GM12878 (cell line): ENCODE measurements around the gene RPUSD2. TPM values are rescaled to one million over a fixed set of nuclear protein-coding genes. Genes with fewer than 3 reads are reported as not detected.
A peak's percentile ranks its signal among the peaks of the same experiment; 100 is the strongest.

Experiments used
- ATAC-seq: fragments of 200-7000 bp; cut with Tn5 transposase; 3 replicates; pipeline ENCODE4 v1.9.1; 2020; ENCODE audit warnings: mild to moderate bottlenecking, moderate library complexity
- BruUV-seq: library from RNA; stranded (reverse); fragments of 400-500 nt; replicated peaks from 2 replicates; lab custom pipeline; 2021; lab: Mats Ljungman, UMichigan
- CTCF ChIA-PET: fragments of 300-600 bp; sonication (Branson Sonifier 250); formaldehyde crosslinking; extraction: SDS; loops from one replicate; lab custom pipeline; 2021; ENCODE audit warnings: inconsistent platforms; lab: Yijun Ruan, JAX
- POLR2A ChIA-PET: fragments of 350-600 bp; formaldehyde crosslinking; extraction: SDS; loops from one replicate; lab custom pipeline; 2021; ENCODE audit warnings: inconsistent platforms; lab: Charles Lee
- RAD21 ChIA-PET: fragments of 300-600 bp; sonication (Branson Sonifier 250); formaldehyde crosslinking; loops from one replicate; lab custom pipeline; 2023; ENCODE audit warnings: antibody characterized with exemption; ENCODE audit not compliant: unreplicated experiment; lab: Charles Lee
- SMC1A ChIA-PET: fragments of 300-600 bp; sonication (Branson Sonifier 250); formaldehyde crosslinking; loops from one replicate; lab custom pipeline; 2023; ENCODE audit not compliant: unreplicated experiment, uncharacterized antibody; lab: Charles Lee
- DNase-seq: peaks from one replicate; pipeline ENCODE4 v3.0.0-alpha.2; 2011; ENCODE audit warnings: low read depth, low spot score
- FAIRE-seq: peaks from 3 replicates; lab custom pipeline; 2011; peaks lifted over from hg19 to GRCh38; lab: Jason Lieb, UNC
- H2AFZ ChIP-seq: 2 replicates; pipeline ENCODE4 v1.6.0; 2011; ENCODE audit warnings: low read depth, low read length, control low read depth; ENCODE audit not compliant: control insufficient read depth
- H3K27ac ChIP-seq: 2 replicates; pipeline ENCODE4 v1.5.1; 2011; ENCODE audit warnings: control low read depth; ENCODE audit not compliant: control insufficient read depth, insufficient read depth
- H3K27me3 ChIP-seq, 2 experiments: replicated peaks in 1 of 2; 2 replicates each; pipeline versions ENCODE4 v1.6.0 to v1.6.1; 2011; ENCODE audit warnings: low read length in 1 of 2; ENCODE audit not compliant: control insufficient read depth in 2 of 2, insufficient read depth in 2 of 2
- H3K36me3 ChIP-seq, 2 experiments: 2 replicates each; pipeline ENCODE4 v1.5.1; 2011; ENCODE audit warnings: low read length in 1 of 2; ENCODE audit not compliant: control insufficient read depth in 2 of 2, insufficient read depth in 2 of 2
- H3K4me1 ChIP-seq: 2 replicates; pipeline ENCODE4 v1.6.1; 2011; ENCODE audit warnings: mild to moderate bottlenecking, low read length, moderate library complexity, mixed read lengths; ENCODE audit not compliant: control insufficient read depth, insufficient read depth
- H3K4me2 ChIP-seq: 2 replicates; pipeline ENCODE4 v1.6.0; 2011; ENCODE audit warnings: control low read depth; ENCODE audit not compliant: control insufficient read depth, insufficient read depth
- H3K4me3 ChIP-seq: fragments of 200-600 bp; sonication (generic); 2 replicates; pipeline ENCODE4 v1.5.1; 2016
- H3K79me2 ChIP-seq: 2 replicates; pipeline ENCODE4 v1.6.0; 2011; ENCODE audit warnings: low read length; ENCODE audit not compliant: control insufficient read depth, insufficient read depth
- H3K9ac ChIP-seq: 2 replicates; pipeline ENCODE4 v1.8.0; 2011; ENCODE audit warnings: low read length, control low read depth, mixed read lengths; ENCODE audit not compliant: control insufficient read depth, insufficient read depth
- H3K9me3 ChIP-seq: replicated peaks from 3 replicates; pipeline ENCODE4 v1.5.1; 2011; ENCODE audit warnings: mild to moderate bottlenecking, low read length; ENCODE audit not compliant: control insufficient read depth, insufficient read depth
- H4K20me1 ChIP-seq: 2 replicates; pipeline ENCODE4 v1.6.0; 2011; ENCODE audit not compliant: control insufficient read depth, insufficient read depth
- BACH1 ChIP-seq: fragments of 450-650 bp; IDR thresholded peaks from 2 replicates; pipeline ENCODE4 v1.6.1; 2017; ENCODE audit warnings: mild to moderate bottlenecking, borderline replicate concordance
- CREB1 ChIP-seq: IDR thresholded peaks from 2 replicates; pipeline ENCODE4 v1.6.1; 2012; ENCODE audit warnings: low read depth, mild to moderate bottlenecking, inconsistent platforms
- FOS ChIP-seq: IDR thresholded peaks from 3 replicates; pipeline ENCODE4 v1.6.1; 2011; ENCODE audit warnings: borderline replicate concordance; ENCODE audit not compliant: insufficient read length; ENCODE audit errors: extremely low read depth
- MEF2A ChIP-seq: IDR thresholded peaks from 2 replicates; pipeline ENCODE4 v1.6.1; 2011; ENCODE audit warnings: low read depth, mild to moderate bottlenecking, low read length, moderate library complexity; ENCODE audit not compliant: insufficient read depth
- MEF2B ChIP-seq: fragments of 450-650 bp; IDR thresholded peaks from 2 replicates; pipeline ENCODE4 v1.6.1; 2018; ENCODE audit warnings: mild to moderate bottlenecking, moderate library complexity; ENCODE audit not compliant: partially characterized antibody, poor library complexity, severe bottlenecking
- NFXL1 ChIP-seq: fragments of 450-650 bp; IDR thresholded peaks from 2 replicates; pipeline ENCODE4 v1.6.1; 2017; ENCODE audit warnings: antibody characterized with exemption, mild to moderate bottlenecking, borderline replicate concordance
- PAX8 ChIP-seq: fragments of 450-650 bp; IDR thresholded peaks from 2 replicates; pipeline ENCODE4 v1.6.1; 2017; ENCODE audit warnings: mild to moderate bottlenecking, moderate library complexity
- POU2F2 ChIP-seq: IDR thresholded peaks from 3 replicates; pipeline ENCODE4 v1.6.1; 2011; ENCODE audit warnings: low read depth, mild to moderate bottlenecking, low read length, borderline replicate concordance
- SPI1 ChIP-seq: IDR thresholded peaks from 2 replicates; pipeline ENCODE4 v1.6.1; 2011; ENCODE audit warnings: low read depth, mild to moderate bottlenecking, low read length, moderate library complexity, borderline replicate concordance; ENCODE audit not compliant: insufficient read depth
- STAT3 ChIP-seq: IDR thresholded peaks from 2 replicates; pipeline ENCODE4 v1.6.1; 2011; ENCODE audit warnings: low read depth, low read length, improper control_type of control experiment
- TAF1 ChIP-seq: IDR thresholded peaks from 2 replicates; pipeline ENCODE4 v1.6.1; 2011; ENCODE audit warnings: mild to moderate bottlenecking, low read depth, low read length, borderline replicate concordance
- TBL1XR1 ChIP-seq: IDR thresholded peaks from 2 replicates; pipeline ENCODE4 v1.6.1; 2012; ENCODE audit warnings: low read depth, low read length, improper control_type of control experiment
- ZNF207 ChIP-seq: fragments of 450-650 bp; IDR thresholded peaks from 2 replicates; pipeline ENCODE4 v1.6.1; 2014; ENCODE audit warnings: antibody characterized with exemption, mild to moderate bottlenecking, borderline replicate concordance
- ZNF384 ChIP-seq: IDR thresholded peaks from 2 replicates; pipeline ENCODE4 v1.6.1; 2012; ENCODE audit warnings: low read depth, mild to moderate bottlenecking, low read length, improper control_type of control experiment, borderline replicate concordance
- WGBS: methylation state at CpG from one replicate; pipeline ENCODE4 v1.1.6; 2016; ENCODE audit warnings: low lambda C conversion rate; ENCODE audit not compliant: insufficient replicate concordance, insufficient coverage; ENCODE audit errors: missing lambda C conversion rate; 5-methylcytosine and 5-hydroxymethylcytosine counted together
- in situ Hi-C: fragments of 300-500 bp; cut with MboI; formaldehyde crosslinking; loops from 9 replicates; pipeline ENCODE4 v1.14.3; 2018; ENCODE audit warnings: mixed read lengths
- intact Hi-C: fragments of 100-400 bp; cut with micrococcal nuclease; formaldehyde crosslinking; loops from one replicate; pipeline ENCODE4 v1.14.2; 2022; ENCODE audit not compliant: unreplicated experiment
- polyA plus RNA-seq, 11 experiments: library from polyadenylated mRNA; depleted of rRNA in 4 of 11; unstranded in 6 of 11; stranded (reverse) in 5 of 11; fragments of >200 nt; fragmentation: Nextera tagmentation in 4 of 11; fragmentation: Illumina TruSeq in 1 of 11; extraction: Ambion mirVana in 4 of 11; extraction: Trizol in 1 of 11; gene quantifications; 1 replicate in 1 of 11; 2 replicates in 10 of 11; pipeline versions ENCODE4 v1.2.1 to v1.2.3, GENCODE V29; 2011 to 2016; ENCODE audit warnings: inconsistent platforms in 2 of 11, missing spikeins in 2 of 11, low read depth in 1 of 11
- total RNA-seq, 4 experiments: library from RNA; depleted of rRNA in 3 of 4; stranded (reverse); fragments of >200 nt in 3 of 4; fragmentation: Illumina TruSeq in 1 of 4; extraction: Trizol in 1 of 4; gene quantifications; 2 replicates each; pipeline versions ENCODE4 v1.2.1 to v1.2.3, GENCODE V29; 2013 to 2021
- TF ChIP-seq, protein P1 (sequence below): IDR thresholded peaks from 2 replicates; pipeline ENCODE4 v1.6.1; 2011; ENCODE audit warnings: low read depth, low read length, improper control_type of control experiment, borderline replicate concordance
- TF ChIP-seq, protein P2 (sequence below): IDR thresholded peaks from 2 replicates; pipeline ENCODE4 v1.6.1; 2012; ENCODE audit warnings: low read depth, low read length, improper control_type of control experiment
- TF ChIP-seq, protein P3 (sequence below): fragments of 450-650 bp; IDR thresholded peaks from 2 replicates; pipeline ENCODE4 v1.6.1; 2014; ENCODE audit warnings: mild to moderate bottlenecking

RPUSD2 gene
- total and polyA plus RNA-seq, 10 of the 15 experiments (the other 5 are each of a cell fraction or from before 2014, with no cell fraction given), result 4.0 to 33.3 (median 18.5) TPM

DNA sequence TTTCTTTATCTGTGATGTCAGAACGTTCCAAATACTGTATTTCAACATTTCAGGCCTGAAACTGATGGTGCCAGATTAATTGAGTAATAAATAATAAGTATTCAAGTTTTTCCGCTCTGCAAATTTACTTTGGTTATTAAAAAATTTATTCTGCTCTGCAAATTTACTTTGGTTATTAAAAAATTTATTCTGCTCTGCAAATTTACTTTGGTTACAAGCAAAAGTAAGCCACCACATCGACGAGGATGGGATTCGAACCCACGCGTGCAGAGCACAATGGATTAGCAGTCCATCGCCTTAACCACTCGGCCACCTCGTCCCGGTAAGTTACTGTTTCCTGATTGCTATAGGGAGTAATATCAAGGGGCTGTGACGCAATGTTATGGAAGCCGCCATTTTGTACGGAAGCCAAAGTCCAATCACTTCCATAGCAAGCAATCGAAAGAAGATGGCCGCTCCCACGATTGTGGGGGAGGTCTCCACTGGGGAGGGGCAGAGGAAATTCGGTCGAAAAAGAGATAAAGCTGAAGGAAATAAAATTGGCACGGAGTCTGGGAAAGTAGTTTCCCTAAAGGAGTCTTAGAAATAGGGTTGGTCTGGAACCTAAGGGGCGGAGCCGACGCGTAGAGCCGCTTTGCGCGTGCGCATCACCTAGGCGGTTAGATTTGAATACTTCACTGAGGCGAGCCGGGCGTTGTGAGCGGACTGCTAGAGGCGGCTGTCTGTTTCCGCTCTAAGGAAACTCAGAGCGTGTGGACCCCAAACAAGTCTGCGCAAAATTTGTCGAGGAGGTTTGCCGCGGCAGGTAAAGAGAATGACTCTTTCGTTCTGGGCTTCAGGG, 24.7 kb downstream of the RPUSD2 start, which contains the start of gene KNL1:
KNL1 (plus strand) TSS at position 662 of the 841 bp plus-strand sequence. CDS start 8,683 bp downstream, outside the sequence.
- Histone ChIP-seq H3K36me3 (no peaks in the 10 kb centered on the region), H3K9me3 (no peaks in the 10 kb centered on the region), H3K27me3 (no peaks in the 10 kb centered on the region), H3K9ac (peak within 1 kb of the TSS; percentile 93), H3K27ac (peak within 1 kb of the TSS; percentile 98), H3K4me1 (peaks cover 9% of the 10 kb centered on the region; the same call in 1 of the 2 replicates), H3K79me2 (peaks cover 43% of the 10 kb centered on the region), H2AFZ (peak within 1 kb of the TSS; percentile 99), H4K20me1 (no peaks in the 10 kb centered on the region), H3K4me2 (peak within 1 kb of the TSS; percentile 58), H3K4me3 (peak within 1 kb of the TSS; percentile 90)
- peak; percentile 86 for ATAC-seq
- 3% methylated on average over 41 of the region's 41 CpGs for WGBS
- no TSS peak for BruUV-seq
- ChIA-PET POLR2A (interaction anchor here (1.0 to 1.5 kb wide), 7 partner anchors 25 to 279 kb away, joined by 3 to 8 read pairs (median 5); partner anchors contain the start of genes CCDC32 and RPUSD2), CTCF (interaction anchor here (1.0 to 1.3 kb wide), 6 partner anchors 25 to 101 kb away, joined by 3 to 5 read pairs (median 4); partner anchors contain the start of genes RAD51 and RPUSD2), SMC1A (interaction anchor here (0.6 to 1.6 kb wide), 12 partner anchors 10 to 113 kb away, joined by 3 to 9 read pairs (median 3); partner anchors contain the start of genes RAD51 and RPUSD2), RAD21 (interaction anchor here (0.8 to 3.1 kb wide), 6 partner anchors 25 to 250 kb away, joined by 3 to 8 read pairs (median 4); partner anchors contain the start of genes RPUSD2 and SPINT1)
- in situ Hi-C loops (no loop called here), intact Hi-C loops (loop anchor here (2.0 to 10.0 kb wide), 6 partner anchors 37 to 281 kb away; partner anchors contain the start of genes BAHD1, RAD51, RHOV and RMDN3)
- DNase-seq, result peak; percentile 99
- FAIRE-seq, result peak; percentile 82
- TF ChIP-seq, protein P1, sequence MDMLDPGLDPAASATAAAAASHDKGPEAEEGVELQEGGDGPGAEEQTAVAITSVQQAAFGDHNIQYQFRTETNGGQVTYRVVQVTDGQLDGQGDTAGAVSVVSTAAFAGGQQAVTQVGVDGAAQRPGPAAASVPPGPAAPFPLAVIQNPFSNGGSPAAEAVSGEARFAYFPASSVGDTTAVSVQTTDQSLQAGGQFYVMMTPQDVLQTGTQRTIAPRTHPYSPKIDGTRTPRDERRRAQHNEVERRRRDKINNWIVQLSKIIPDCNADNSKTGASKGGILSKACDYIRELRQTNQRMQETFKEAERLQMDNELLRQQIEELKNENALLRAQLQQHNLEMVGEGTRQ, result no peak
- TF ChIP-seq CREB1 (peak; percentile 93), FOS (no peak), POU2F2 (peak; percentile 11; the same call in 1 of the 3 replicates), ZNF384 (no peak), PAX8 (no peak), MEF2A (peak; percentile 64; the same call in 1 of the 2 replicates), MEF2B (no peak), SPI1 (no peak), BACH1 (no peak), ZNF207 (no peak), TBL1XR1 (peak; percentile 54; the same call in 1 of the 2 replicates), TAF1 (peak; percentile 59; the same call in 1 of the 2 replicates), STAT3 (no peak), NFXL1 (no peak)
- TF ChIP-seq, protein P2, sequence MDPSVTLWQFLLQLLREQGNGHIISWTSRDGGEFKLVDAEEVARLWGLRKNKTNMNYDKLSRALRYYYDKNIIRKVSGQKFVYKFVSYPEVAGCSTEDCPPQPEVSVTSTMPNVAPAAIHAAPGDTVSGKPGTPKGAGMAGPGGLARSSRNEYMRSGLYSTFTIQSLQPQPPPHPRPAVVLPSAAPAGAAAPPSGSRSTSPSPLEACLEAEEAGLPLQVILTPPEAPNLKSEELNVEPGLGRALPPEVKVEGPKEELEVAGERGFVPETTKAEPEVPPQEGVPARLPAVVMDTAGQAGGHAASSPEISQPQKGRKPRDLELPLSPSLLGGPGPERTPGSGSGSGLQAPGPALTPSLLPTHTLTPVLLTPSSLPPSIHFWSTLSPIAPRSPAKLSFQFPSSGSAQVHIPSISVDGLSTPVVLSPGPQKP, result no peak
- TF ChIP-seq, protein P3, sequence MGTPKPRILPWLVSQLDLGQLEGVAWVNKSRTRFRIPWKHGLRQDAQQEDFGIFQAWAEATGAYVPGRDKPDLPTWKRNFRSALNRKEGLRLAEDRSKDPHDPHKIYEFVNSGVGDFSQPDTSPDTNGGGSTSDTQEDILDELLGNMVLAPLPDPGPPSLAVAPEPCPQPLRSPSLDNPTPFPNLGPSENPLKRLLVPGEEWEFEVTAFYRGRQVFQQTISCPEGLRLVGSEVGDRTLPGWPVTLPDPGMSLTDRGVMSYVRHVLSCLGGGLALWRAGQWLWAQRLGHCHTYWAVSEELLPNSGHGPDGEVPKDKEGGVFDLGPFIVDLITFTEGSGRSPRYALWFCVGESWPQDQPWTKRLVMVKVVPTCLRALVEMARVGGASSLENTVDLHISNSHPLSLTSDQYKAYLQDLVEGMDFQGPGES, result 0 out of 2 replicates have a peak, but pooled peaks have one; percentile 59
